K562 (cell line): ENCODE measurements around the gene DNASE2. TPM values are rescaled to one million over a fixed set of nuclear protein-coding genes. Genes with fewer than 3 reads are reported as not detected.

Source experiments
- ATAC-seq: fragments of 200-7000 bp; cut with Tn5 transposase; 3 replicates; pipeline ENCODE4 v1.9.1; 2020; ENCODE audit warnings: moderate library complexity
- BruUV-seq: library from RNA; stranded (reverse); fragments of 400-500 nt; replicated peaks from 2 replicates; lab custom pipeline; 2021; lab: Mats Ljungman, UMichigan
- CTCF ChIA-PET: fragments of 300-600 bp; formaldehyde crosslinking; extraction: SDS; loops from one replicate; lab custom pipeline; 2021; ENCODE audit warnings: low intra/inter-chr PET ratio; lab: Yijun Ruan, JAX
- POLR2A ChIA-PET: fragments of 300-600, 350-650 bp; sonication (Branson Sonifier 250); formaldehyde crosslinking; extraction: SDS; loops from one replicate; lab custom pipeline; 2021; ENCODE audit warnings: antibody characterized with exemption, inconsistent platforms; lab: Yijun Ruan, JAX
- DNase-seq, 4 experiments: peaks; one replicate each; pipeline versions ENCODE4 v3.0.0 to v3.0.0-alpha.2; 2011 to 2018; ENCODE audit warnings: low spot score in 3 of 4, mixed read lengths in 3 of 4; ENCODE audit errors: extremely low read depth in 1 of 4
- FAIRE-seq: peaks from 2 replicates; lab custom pipeline; 2011; peaks lifted over from hg19 to GRCh38; lab: Jason Lieb, UNC
- H2AFZ ChIP-seq: 2 replicates; pipeline ENCODE4 v1.6.0; 2011; ENCODE audit warnings: low read depth, low read length, control low read depth, inconsistent platforms
- H3K27ac ChIP-seq: fragments of 200-600 bp; 3 replicates; pipeline ENCODE4 v1.8.0; 2011; ENCODE audit warnings: low read depth, mild to moderate bottlenecking, control low read depth, inconsistent platforms, low read length, moderate library complexity, mixed read lengths; ENCODE audit errors: extremely low read depth
- H3K27me3 ChIP-seq, 2 experiments: fragments of 300-600 bp in 1 of 2; 2 replicates in 1 of 2; 3 replicates in 1 of 2; pipeline versions ENCODE4 v1.6.0 to v1.8.0; 2011; ENCODE audit warnings: inconsistent platforms in 2 of 2, low read length in 2 of 2, mild to moderate bottlenecking in 1 of 2, mixed read lengths in 1 of 2, moderate library complexity in 1 of 2; ENCODE audit not compliant: control insufficient read depth in 2 of 2, insufficient read depth in 2 of 2
- H3K36me3 ChIP-seq: fragments of 300-600 bp; 3 replicates; pipeline ENCODE4 v1.8.0; 2011; ENCODE audit warnings: mild to moderate bottlenecking, low read length, inconsistent platforms; ENCODE audit not compliant: control insufficient read depth, insufficient read depth
- H3K4me1 ChIP-seq, 2 experiments: fragments of 200-600 bp in 1 of 2; replicated peaks in 1 of 2; 2 replicates in 1 of 2; 3 replicates in 1 of 2; pipeline versions ENCODE4 v1.5.1 to v1.8.0; 2011; ENCODE audit warnings: inconsistent platforms in 2 of 2, low read length in 2 of 2, mild to moderate bottlenecking in 1 of 2, mixed read lengths in 1 of 2, moderate library complexity in 1 of 2; ENCODE audit not compliant: control insufficient read depth in 2 of 2, insufficient read depth in 2 of 2
- H3K4me2 ChIP-seq: 2 replicates; pipeline ENCODE4 v1.6.1; 2011; ENCODE audit warnings: low read length, control low read depth, inconsistent platforms, mixed read lengths; ENCODE audit not compliant: insufficient read depth
- H3K4me3 ChIP-seq: fragments of 200-600 bp; sonication (generic), shearing (Covaris generic); 2 replicates; pipeline ENCODE4 v1.5.1; 2016; ENCODE audit warnings: control low read depth, inconsistent platforms
- H3K79me2 ChIP-seq: fragments of 200-600 bp; 3 replicates; pipeline ENCODE4 v1.8.0; 2011; ENCODE audit warnings: low read length, inconsistent platforms; ENCODE audit not compliant: control insufficient read depth, insufficient read depth
- H3K9ac ChIP-seq, 2 experiments: 2 replicates each; pipeline versions ENCODE4 v1.6.0 to v1.6.1; 2011; ENCODE audit warnings: low read depth in 2 of 2, low read length in 2 of 2, control low read depth in 1 of 2, inconsistent platforms in 1 of 2, mild to moderate bottlenecking in 1 of 2, mixed read lengths in 1 of 2; ENCODE audit not compliant: insufficient read depth in 1 of 2
- H3K9me1 ChIP-seq: one replicate; pipeline ENCODE4 v1.6.0; 2011; ENCODE audit warnings: inconsistent platforms, mild to moderate bottlenecking, low read length, moderate library complexity; ENCODE audit not compliant: control insufficient read depth, insufficient read depth
- H3K9me3 ChIP-seq: replicated peaks from 2 replicates; pipeline ENCODE4 v1.5.1; 2011; ENCODE audit warnings: low read depth, low read length, inconsistent platforms; ENCODE audit not compliant: control insufficient read depth, insufficient read depth
- H4K20me1 ChIP-seq: replicated peaks from 2 replicates; pipeline ENCODE4 v1.6.1; 2011; ENCODE audit warnings: low read length, inconsistent platforms, mixed read lengths; ENCODE audit not compliant: control insufficient read depth, insufficient read depth
- FOXP4 ChIP-seq: sonication (generic); formaldehyde crosslinking; IDR thresholded peaks from 2 replicates; pipeline ENCODE4 v1.8.0; 2022; ENCODE audit warnings: mild to moderate bottlenecking, missing genetic modification reagents, borderline replicate concordance
- KDM1A ChIP-seq, 2 experiments: fragments of 450-650 bp; IDR thresholded peaks; 2 replicates each; pipeline ENCODE4 v1.6.1; 2016; ENCODE audit warnings: mild to moderate bottlenecking in 2 of 2
- MEIS2 ChIP-seq: fragments of 450-650 bp; IDR thresholded peaks from 2 replicates; pipeline ENCODE4 v1.6.1; 2014; ENCODE audit warnings: mild to moderate bottlenecking; ENCODE audit not compliant: partially characterized antibody
- NCOA4 ChIP-seq: fragments of 450-650 bp; IDR thresholded peaks from 2 replicates; pipeline ENCODE4 v1.6.1; 2018; ENCODE audit warnings: mild to moderate bottlenecking; ENCODE audit not compliant: partially characterized antibody
- NCOR1 ChIP-seq: fragments of 450-650 bp; IDR thresholded peaks from 2 replicates; pipeline ENCODE4 v1.6.1; 2016; ENCODE audit warnings: mild to moderate bottlenecking, moderate library complexity
- SNAPC5 ChIP-seq: fragments of 250-450 bp; sonication (Bioruptor Pico); IDR thresholded peaks from 2 replicates; pipeline ENCODE4 v1.8.0; 2021; ENCODE audit warnings: moderate library complexity, mild to moderate bottlenecking, inconsistent platforms
- TAF1 ChIP-seq: IDR thresholded peaks from 2 replicates; pipeline ENCODE4 v1.6.1; 2011; ENCODE audit warnings: mild to moderate bottlenecking, low read length, moderate library complexity; ENCODE audit not compliant: insufficient read depth, control insufficient read depth, severe bottlenecking; ENCODE audit errors: extremely low read depth
- ZNF395 ChIP-seq: fragments of 200-800 bp; sonication (Bioruptor generic); IDR thresholded peaks from 2 replicates; pipeline ENCODE4 v1.6.1; 2017; ENCODE audit warnings: missing genetic modification characterization, missing compliant biosample characterization
- WGBS: fragments of 100-300 bp; shearing (Covaris generic); methylation state at CpG from one replicate; pipeline ENCODE4 v1.1.6; 2016; ENCODE audit warnings: low coverage, mixed read lengths; ENCODE audit not compliant: insufficient coverage; ENCODE audit errors: missing lambda C conversion rate; 5-methylcytosine and 5-hydroxymethylcytosine counted together
- in situ Hi-C: fragments of 300-500 bp; cut with MboI; formaldehyde crosslinking; loops from 4 replicates; pipeline ENCODE4 v1.15.0; 2018; ENCODE audit warnings: inconsistent platforms, mixed read lengths
- intact Hi-C: fragments of 100-400 bp; cut with micrococcal nuclease; formaldehyde crosslinking; loops from 2 replicates; pipeline ENCODE4 v1.14.2; 2022
- polyA plus RNA-seq, 8 experiments: library from polyadenylated mRNA; depleted of rRNA in 4 of 8; stranded (reverse) in 5 of 8; unstranded in 3 of 8; fragments of >200 nt; fragmentation: Nextera tagmentation in 2 of 8; fragmentation: Illumina TruSeq in 1 of 8; extraction: Ambion mirVana in 2 of 8; extraction: Trizol in 1 of 8; gene quantifications; 2 replicates each; pipeline versions ENCODE4 v1.2.1 to v1.2.3, GENCODE V29; 2011 to 2014; ENCODE audit warnings: inconsistent platforms in 1 of 8, missing spikeins in 1 of 8
- total RNA-seq, 7 experiments: library from RNA; depleted of rRNA in 6 of 7; stranded (reverse); fragments of >200 nt in 6 of 7; fragmentation: Illumina TruSeq in 2 of 7; extraction: Trizol in 2 of 7; gene quantifications; 2 replicates each; pipeline versions ENCODE4 v1.2.1 to v1.2.3, GENCODE V29; 2011 to 2021; ENCODE audit warnings: low replicate concordance in 1 of 7

The DNASE2 gene
- total and polyA plus RNA-seq, 9 of the 15 experiments (the other 6 are each of a cell fraction or from before 2014, with no cell fraction given), result 4.4 to 27.0 (median 20.2) TPM

GRCh38 chr19:12841094-12841493 lies 40.2 kb downstream of the DNASE2 start:
- in situ Hi-C loops, result no loop called here
- Histone ChIP-seq H3K4me2 (peak overlapping the region; percentile 82), H3K79me2 (peaks cover 20% of the 10 kb centered on the region), H3K9ac (peak overlapping the region; percentile 7 to 79; a peak in 3 of 4 replicates), H3K9me1 (no peaks in the 10 kb centered on the region), H4K20me1 (peaks cover 6% of the 10 kb centered on the region; the same call in 1 of the 2 replicates), H3K9me3 (no peaks in the 10 kb centered on the region), H3K27me3 (no peaks in the 10 kb centered on the region; a peak in 1 of 5 replicates), H3K27ac (peak overlapping the region; percentile 69), H3K4me1 (peaks cover 33 to 46% of the 10 kb centered on the region in 2 experiments), H3K4me3 (peak overlapping the region; percentile 57), H2AFZ (peak overlapping the region; percentile 73), H3K36me3 (peaks cover 19% of the 10 kb centered on the region; the same call in 2 of the 3 replicates)
- ATAC-seq (peak; percentile 62), FAIRE-seq (peak; percentile 35), DNase-seq (peak; percentile 76 to 90 (median 82))
- BruUV-seq, result no TSS peak
- 2% methylated on average over 29 of the region's 29 CpGs for WGBS
- ChIA-PET POLR2A (interaction anchor here (0.5 to 0.6 kb wide), 2 partner anchors 34 to 124 kb away, joined by 3 read pairs; no protein-coding TSS in a partner anchor), CTCF (no interaction called here)
- intact Hi-C loops, result loop anchor here (5.0 kb wide), 1 partner anchor 64 kb away; the partner anchor contains the start of gene HOOK2
- no peak for TF ChIP-seq ZNF395
- TF ChIP-seq MEIS2, result no peak
- TF ChIP-seq NCOA4, result no peak
- no peak for TF ChIP-seq TAF1
- TF ChIP-seq SNAPC5 (CRISPR knock-in tag), result no peak
- no peak for TF ChIP-seq NCOR1
- TF ChIP-seq KDM1A (IDR thresholded peaks at IDR 0.05), result peak; percentile 12 to 21; a peak in 1 of 4 replicates
- TF ChIP-seq FOXP4 (CRISPR knock-in tag), result no peak
